ENCODE data around the gene GPR17. TPM values are rescaled to one million over a fixed set of nuclear protein-coding genes. Genes with fewer than 3 reads are reported as not detected.

GPR17 gene
- total RNA-seq, 1 donor from 2014 or later, result not detected

DNA sequence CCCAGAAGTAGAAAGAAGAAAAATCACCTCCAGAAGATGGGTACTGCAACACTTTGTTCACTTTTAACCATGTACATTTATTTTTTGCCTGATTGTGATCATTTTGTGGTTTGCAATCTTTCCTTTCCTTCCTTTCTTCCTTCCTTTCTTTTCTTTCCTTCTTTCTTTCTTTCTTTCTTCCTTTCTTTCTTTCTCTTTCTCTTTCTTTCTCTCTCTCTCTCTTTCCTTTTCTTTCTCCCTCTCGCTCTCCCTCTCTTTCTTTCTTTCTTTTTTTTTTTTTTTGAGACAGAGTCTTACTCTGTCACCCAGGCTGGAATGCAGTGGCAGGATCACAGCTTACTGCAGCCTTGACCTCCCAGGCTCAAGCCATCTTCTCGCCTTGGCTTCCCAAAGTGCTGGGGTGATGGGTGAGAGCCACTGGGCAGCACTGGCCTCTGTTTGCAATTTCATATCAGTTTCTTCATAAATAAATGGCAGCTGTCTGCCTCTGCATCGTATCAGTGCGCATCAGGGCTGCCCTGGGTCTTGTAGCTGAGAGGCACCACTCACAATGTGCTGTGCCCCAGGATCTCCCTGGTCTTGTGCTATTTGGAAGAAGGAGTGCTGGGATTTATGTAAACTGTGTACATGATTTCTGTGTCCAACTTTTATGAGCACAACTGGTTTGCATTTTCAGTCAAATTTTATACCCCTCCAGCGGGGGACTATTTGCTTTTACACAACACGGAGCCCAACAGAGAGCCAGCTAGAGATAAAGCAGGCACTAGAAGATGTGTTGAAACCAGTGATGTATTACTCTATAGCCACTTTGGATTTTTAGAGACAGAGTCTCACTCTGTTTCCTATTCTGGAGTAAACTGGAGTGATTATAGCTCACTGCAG lies 36.3 kb downstream of the GPR17 start:
- no peak for DNase-seq (ENCODE audit: low spot score)

DNA sequence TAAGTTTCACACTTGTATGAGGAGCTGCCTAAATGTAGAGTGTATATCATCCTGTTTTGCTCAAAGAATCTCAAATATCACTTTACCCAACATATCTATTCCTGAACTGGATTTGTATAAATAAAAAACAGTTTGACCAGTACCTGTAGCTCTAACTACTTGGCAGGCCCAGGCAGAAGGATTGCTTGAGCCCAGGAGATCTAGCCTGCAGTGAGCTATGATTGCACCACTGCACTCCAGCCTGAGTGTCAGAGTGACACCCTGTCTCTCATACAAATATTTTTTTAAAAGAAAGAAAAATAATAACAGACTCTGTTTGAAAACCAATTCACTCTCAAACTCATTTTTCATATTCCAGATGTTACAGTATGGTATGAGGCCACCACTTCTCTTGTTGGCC lies 37.1 kb downstream of the GPR17 start:
- no peak for DNase-seq (ENCODE audit: low spot score)
- no peak for ATAC-seq

More for the DNA sequence above, 36.3 kb downstream of the GPR17 start:
- no peak for ATAC-seq

DNA sequence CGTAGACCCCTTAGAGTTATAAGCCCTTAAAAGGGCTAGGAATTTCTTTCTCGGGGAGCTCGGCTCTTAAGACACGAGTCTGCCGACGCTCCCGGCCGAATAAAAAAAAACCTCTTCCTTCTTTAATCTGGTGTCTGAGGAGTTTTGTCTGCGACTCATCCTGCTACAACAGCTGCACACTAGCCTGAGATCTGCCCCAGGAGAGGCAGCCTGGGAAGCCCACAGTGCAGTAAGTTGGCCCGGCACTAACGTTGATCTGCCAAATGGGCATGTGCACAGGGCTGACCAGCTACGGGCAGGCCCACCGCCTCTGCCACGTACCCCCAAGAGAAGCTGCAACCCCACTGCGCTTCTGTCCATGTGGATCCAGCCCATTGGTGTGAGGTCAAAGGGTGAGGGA lies 37.8 kb downstream of the GPR17 start:
- DNase-seq (ENCODE audit: low spot score) (no peak), ATAC-seq (no peak)

GRCh38 chr2:127685410-127686080 lies 39.6 kb downstream of the GPR17 start:
- no peak for ATAC-seq

DNA sequence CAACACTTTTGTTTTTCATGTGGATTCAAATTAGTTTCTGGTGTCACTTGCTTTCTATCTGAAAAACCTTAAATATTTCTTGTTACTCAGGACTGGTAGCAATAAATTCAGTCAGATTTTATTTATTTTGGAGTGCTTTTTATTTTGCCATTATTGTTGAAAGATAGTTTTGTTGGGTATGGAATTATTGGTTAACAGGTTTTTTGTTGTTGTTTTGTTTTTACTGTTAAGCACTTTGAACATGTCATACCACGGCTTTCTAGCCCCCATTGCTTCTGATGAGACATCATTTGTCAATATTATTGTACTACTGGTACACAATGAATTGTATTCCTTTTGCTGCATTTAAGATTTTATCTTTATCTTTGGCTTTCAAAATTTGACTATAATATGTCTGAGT lies 42.5 kb downstream of the GPR17 start:
- DNase-seq (ENCODE audit: low spot score), result no peak
- ATAC-seq, result no peak

More at GRCh38 chr2:127685410-127686080, 39.6 kb downstream of the GPR17 start:
- no peak for DNase-seq (ENCODE audit: low spot score)

DNA sequence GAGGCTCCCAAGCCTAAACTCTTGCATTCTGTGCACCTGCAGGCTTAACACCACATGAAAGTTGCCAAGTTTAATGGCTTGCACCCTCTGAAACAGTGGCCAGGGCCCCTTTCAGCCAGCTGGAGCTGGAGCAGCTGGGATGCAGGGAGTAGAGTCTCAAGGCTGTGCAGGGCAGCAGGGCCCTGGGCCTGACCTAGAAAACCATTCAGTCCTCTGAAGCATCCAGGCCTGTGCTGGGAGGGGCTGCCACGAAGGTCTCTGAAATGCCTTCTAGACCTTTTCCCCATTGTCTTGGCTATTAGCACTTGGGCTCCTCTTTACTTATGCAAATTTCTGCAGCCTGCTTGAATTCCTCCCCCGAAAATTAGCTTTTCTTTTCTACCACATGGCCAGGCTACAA lies 44.7 kb downstream of the GPR17 start:
- no peak for DNase-seq (ENCODE audit: low spot score)

DNA sequence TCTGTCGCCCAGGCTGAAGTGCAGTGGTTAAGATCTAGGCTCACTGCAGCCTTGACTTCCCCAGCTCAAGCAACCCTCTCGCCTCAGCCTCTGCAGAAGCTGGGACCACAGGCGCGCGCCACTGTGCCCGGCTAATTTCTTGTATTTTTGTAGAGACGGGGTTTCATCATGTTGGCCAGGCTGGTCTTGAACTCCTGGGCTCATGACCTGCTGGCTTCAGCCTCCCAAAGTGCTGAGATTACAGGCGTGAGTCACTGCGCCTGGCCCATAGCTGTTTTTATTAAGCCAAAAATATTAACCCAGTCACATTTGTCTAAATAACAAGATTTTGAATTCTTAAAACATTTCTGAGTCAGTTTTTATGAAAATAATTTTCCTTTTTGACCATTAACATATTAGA lies 49.0 kb downstream of the GPR17 start:
- DNase-seq (ENCODE audit: low spot score) (no peak), ATAC-seq (no peak)

More for the DNA sequence above, 44.7 kb downstream of the GPR17 start:
- ATAC-seq, result no peak

DNA sequence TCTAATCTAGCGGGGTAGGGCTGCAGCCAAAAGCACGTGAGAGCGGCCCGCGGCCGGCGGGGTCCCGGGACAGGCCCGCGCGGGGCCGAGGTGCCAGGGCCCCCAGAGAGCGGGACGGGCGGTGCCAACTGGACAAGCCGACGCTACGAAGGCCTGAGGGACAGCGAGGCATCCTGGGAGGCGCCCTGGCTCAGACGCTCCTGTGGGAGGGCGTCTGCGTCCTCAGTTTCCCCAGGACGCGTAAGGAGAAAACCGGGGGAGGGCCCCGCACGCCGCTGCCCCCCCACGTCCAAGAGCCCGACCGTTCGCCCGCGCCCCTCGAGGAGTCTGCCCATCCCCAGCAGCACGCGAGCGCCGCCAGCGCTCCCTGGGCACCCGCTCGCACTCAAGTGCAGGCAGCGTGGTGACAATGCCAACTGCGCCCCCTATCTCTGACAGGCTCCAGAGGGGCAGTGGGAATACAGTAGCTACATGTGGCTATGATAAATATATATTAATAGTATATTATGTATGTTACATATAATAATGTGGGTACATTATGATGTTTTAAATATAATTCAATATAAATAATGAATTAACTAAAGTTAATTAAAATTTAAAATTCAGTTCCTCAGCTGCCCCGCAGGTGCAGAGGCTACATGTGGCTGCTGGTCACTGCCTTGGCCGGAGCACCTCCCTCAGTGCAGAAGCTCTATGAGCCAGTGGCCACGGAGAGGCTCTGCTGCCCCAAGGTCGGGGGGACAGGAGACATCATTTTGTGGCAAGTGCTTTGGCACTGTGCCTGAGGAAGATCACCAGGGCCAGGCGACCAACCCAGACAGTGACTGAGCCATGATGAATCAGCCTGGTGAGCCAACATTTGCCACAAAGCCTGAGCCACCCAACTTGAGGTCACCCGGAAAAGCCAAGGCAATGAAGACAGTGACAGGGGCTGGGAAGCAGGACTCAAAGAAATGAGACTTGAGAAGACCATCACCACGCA lies 49.8 kb downstream of the GPR17 start:
- peak; percentile 43 for ATAC-seq
- DNase-seq (ENCODE audit: low spot score), result no peak

GRCh38 chr2:127697482-127698180 lies 51.7 kb downstream of the GPR17 start:
- no peak for ATAC-seq
- DNase-seq (ENCODE audit: low spot score), result no peak

DNA sequence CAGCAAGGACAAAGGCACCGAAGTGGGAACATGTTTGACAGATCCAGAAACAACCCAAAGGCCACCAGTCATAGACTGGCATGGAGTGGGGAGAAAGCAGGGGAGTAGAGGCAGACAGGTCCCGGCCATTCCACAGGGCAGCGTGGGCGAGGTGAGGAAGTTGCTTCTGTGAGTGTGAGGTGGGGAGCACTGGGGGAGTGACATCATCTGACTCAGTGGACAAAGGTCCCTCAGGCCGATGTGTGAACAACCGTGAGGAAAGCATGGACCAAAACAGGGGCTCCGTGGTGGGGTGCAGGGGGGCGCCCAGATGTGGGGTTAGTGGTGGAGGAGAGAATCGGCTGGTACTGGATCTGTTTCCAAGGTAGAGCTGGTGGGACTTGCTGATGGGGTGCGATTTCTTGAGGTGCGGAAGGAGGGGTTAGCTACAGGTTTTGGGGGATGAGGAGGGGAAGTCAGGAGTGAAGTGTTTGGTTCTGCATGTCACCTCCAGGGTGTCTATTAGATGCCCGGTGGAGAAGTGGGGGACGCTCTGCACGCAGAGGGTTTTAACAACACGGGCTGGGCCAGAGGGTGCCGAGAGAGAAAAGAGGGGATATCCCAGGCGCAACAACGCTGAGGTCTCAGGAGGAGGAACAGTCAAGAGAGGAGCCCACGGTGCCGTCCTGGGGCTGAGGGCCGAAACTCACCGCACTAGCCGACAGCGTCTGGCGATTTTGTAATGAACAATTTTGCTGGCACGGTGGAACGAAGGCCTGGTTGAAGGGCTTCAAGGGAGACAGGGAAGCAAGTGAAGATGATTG lies 52.8 kb downstream of the GPR17 start:
- ATAC-seq, result no peak
- no peak for DNase-seq (ENCODE audit: low spot score)

- ATAC-seq, result peak; percentile 51
Observed at GRCh38 chr2:127700527-127701192, 54.7 kb downstream of the GPR17 start.

DNA sequence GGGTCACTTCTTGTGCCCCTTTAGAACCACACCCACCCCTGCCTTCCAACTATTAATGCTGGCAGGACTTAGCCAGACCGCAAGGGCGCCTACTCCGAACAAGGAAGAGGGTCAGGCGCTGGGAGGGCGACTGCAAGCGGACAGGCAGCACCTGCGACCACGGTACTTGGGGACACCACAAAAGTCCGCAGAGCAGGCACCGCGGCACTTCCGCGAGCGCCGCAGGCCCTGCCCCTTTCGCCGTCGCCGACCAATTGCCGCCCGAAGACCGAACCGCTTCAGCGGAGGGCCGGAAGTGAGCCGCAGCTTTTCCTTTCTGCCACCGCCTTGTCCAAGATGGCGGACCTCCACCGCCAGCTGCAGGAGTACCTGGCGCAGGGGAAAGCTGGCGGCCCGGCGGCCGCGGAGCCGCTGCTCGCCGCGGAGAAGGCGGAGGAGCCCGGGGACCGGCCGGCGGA lies 55.3 kb downstream of the GPR17 start, which contains the start of gene SFT2D3:
Gene SFT2D3 (plus strand): TSS at position 305 of the 458 bp plus-strand sequence. CDS start 32 bp downstream, at position 337.
- ATAC-seq (peak; percentile 80), DNase-seq (ENCODE audit: low spot score) (peak; percentile 95)

More at GRCh38 chr2:127700527-127701192, 54.7 kb downstream of the GPR17 start:
- DNase-seq (ENCODE audit: low spot score), result peak; percentile 79

GRCh38 chr2:127701651-127702394 lies 55.9 kb downstream of the GPR17 start:
- peak; percentile 61 for ATAC-seq
- DNase-seq (ENCODE audit: low spot score), result peak; percentile 83

Other genes with a start within 250 kb of the GPR17 start
- 479 TPM for gene PROC, start 227.7 kb upstream of the GPR17 start, total RNA-seq
- 19.1 TPM for gene IWS1, start 119.7 kb upstream of the GPR17 start, total RNA-seq
- 0.63 TPM for gene MYO7B, start 110.5 kb upstream of the GPR17 start, total RNA-seq
- gene LIMS2, start 29.4 kb downstream of the GPR17 start, total RNA-seq, result 31.0 TPM
- gene SFT2D3, start 55.3 kb downstream of the GPR17 start, total RNA-seq, result 3.7 TPM
- gene WDR33, start 165.0 kb downstream of the GPR17 start, total RNA-seq, result 28.8 TPM
- gene POLR2D, start 212.0 kb downstream of the GPR17 start, total RNA-seq, result 15.3 TPM
- gene AMMECR1L, start 239.8 kb downstream of the GPR17 start, total RNA-seq, result 6.4 TPM